Left hindlimb (tissue), 1 donor: ENCODE results near the gene PACSIN2.

Experiments used
- DNase-seq: peaks from one replicate; pipeline ENCODE4 v3.0.0-alpha.2; 2018

PACSIN2 gene

GRCh38 chr22:42878561-42879305 is 136.2 kb downstream of the PACSIN2 start:
- DNase-seq, result no peak

- no peak for DNase-seq
These were observed 137.2 kb downstream of the PACSIN2 start for GRCh38 chr22:42877597-42878340.

DNA sequence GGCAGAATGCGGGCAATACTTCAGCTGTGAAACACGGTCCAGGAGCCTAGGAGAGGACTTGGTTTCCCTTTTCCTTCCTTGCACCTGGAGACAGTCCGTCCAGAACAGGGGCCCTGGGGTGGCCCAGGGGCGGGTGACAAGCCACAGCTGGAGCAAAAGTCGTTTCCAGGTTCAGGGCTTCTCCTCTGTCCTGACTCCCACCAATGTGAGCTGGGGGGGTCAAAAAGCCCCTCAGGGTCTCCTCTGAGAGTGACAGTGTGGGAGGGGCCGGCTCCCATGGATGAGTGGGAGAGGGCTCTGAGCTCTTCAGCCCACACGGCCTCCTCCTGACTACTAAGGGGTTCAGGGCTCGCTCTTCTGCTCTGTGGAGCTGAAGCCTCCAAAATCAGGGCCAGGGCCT is 137.8 kb downstream of the PACSIN2 start:
- DNase-seq, result no peak

- no peak for DNase-seq
These were observed 138.9 kb downstream of the PACSIN2 start for GRCh38 chr22:42876041-42876440.

DNA sequence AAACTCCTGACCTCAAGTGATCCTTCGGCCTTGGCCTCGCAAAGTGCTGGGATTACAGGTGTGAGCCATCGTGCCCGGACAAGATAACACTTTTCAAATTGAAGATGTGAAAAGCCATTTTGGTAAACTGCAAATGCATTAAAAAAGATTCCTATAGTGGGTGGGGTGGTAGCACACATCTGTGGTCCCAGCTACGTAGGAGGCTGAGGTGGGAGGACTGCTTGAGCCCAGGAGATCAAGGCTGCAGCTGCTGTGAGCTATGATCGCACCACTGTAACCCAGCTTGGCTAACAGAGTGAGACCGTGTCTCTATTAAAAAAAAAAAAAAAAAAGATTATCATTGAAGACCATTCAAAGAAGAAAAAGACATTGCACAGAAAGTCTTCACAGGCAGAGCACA is 140.9 kb downstream of the PACSIN2 start:
- no peak for DNase-seq

DNA sequence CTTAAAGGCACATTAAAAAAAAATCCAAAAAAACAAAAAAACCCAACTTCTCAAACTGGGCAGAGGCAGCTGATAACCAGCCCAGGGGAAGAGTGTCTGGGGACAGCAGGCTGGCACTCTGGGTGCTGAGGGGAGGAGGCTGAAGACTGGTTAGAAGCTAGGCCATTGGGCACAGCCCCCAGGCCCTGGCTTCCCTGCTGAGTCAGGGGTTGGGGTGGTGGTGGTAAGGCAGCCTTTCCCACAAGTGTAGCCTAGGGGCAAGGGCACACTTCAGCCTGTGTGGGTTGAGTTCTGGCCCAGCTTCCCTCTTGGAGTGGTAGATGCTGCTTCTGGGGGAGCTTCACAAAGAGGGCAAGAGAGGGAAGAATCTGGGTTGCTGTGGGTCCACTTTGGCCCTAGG is 141.6 kb downstream of the PACSIN2 start:
- no peak for DNase-seq

GRCh38 chr22:42872821-42873220 is 142.1 kb downstream of the PACSIN2 start:
- no peak for DNase-seq

DNA sequence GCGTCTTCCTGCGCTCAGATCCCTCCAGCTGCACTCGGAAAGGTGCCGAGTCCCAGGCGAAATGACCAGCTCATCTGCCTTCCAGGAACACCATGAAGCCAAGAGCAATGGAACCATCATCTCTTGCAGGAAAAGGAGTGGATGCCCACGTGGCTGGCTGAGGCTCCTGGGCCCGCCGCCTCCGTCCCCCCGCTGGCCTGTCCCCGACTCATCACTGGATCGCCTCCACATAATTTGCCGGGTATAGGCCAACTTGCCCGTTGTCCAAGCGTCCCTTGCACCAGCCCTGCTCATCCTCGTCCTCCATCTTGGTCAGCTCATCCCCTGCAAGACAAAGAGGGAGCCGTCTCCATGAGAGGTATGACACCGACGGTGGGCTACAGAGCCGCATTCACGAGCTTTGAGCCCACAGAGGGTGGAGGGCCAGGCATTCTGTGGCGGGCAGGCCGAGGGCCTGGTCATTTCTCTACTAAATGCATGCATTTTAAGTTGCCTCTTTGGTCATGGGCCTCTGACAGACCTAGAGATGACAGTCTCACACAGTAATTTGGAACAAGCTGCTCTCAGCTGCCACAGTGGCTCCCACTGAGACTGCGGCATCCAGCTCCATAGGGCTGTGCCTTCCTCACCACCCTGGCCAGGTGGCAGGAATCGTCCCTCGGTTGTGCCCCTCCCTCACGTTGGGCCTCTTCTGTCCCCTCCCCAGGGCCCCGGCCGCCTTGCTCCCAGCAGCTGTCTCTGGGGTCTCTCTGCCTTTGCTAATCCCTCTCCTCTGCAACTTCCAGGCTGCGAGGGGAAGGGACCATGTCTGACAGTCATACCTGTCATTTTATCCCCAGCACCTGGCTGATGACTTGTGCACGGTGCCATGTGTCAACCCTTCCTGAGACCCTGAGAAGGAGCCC is 143.6 kb downstream of the PACSIN2 start:
- no peak for DNase-seq

- no peak for DNase-seq
These were observed 145.0 kb downstream of the PACSIN2 start for GRCh38 chr22:42869888-42870480.

GRCh38 chr22:42869463-42869862 is 145.5 kb downstream of the PACSIN2 start:
- DNase-seq, result no peak

DNA sequence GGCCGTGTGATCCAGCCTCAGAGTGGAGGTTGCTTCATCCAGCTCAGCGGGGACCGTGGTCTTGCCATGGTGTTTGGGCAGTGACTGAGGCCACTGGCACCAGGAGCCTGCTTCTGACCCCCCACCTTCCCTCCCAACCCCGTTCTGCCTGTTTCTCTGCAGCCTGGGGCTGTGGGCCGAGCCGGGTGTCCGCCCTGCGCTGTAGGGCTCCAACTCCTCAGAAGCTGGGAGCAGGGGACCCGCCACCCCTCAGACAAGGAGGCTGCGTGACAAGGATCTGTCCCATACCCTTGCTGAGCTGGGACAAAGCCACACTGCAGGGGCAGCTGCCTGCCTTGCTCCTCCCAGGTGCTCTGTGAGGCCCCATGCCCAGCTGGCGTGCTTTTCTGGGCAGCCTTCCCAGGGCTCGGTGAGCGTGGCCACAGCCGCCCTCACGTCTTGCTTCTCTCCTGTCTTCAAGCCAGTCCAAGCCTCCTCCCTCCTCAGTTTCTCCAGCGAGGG is 146.1 kb downstream of the PACSIN2 start:
- peak; percentile 83 for DNase-seq

DNA sequence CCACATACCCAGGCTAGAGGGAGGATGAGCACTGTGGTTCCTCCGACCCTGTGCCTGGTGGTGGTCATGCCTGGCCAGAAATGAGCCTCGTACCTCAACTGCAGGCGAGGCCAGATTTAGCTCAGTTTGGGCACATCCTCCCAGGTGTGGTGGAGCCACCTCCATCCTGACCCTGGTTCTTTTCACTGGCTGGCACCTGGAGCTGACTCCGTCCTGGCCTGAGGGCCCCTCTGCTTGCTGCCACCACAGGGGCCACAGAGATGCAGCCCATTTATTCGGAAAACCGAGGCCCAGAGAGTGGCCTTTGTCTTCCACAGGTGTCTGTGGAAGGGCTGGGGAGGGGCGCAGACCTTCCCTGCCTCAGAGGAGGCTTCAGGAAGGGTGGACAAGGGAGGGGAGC is 148.8 kb downstream of the PACSIN2 start:
- no peak for DNase-seq

GRCh38 chr22:42865536-42865935 is 149.4 kb downstream of the PACSIN2 start:
- DNase-seq, result no peak

DNA sequence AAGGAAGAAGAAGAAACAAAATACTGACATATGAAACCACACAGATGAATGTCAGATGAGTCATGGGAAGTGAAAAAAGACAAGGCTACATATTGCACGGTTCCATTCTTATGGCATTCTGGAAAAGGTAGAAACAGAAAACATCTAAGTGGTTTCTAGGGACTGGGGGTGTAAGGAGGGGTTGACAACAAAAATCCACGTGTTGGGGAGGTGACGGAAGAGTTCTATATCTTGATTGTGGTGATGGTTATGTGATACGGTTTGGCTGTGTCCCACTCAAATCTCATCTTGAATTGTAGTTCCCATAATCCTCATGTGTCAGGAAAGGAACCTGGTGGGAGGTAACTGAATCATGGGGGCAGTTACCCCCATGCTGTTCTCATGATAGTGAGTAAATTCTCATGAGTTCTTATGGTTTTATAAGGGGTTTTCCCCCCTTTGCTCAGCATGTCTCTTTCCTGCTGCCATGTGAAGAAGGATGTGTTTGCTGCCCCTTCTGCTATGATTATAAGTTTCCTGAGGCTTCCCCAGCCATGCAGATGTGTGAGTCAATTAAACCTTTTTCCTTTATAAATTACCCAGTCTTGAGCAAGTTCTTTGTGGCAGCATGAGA is 151.5 kb downstream of the PACSIN2 start:
- no peak for DNase-seq

DNA sequence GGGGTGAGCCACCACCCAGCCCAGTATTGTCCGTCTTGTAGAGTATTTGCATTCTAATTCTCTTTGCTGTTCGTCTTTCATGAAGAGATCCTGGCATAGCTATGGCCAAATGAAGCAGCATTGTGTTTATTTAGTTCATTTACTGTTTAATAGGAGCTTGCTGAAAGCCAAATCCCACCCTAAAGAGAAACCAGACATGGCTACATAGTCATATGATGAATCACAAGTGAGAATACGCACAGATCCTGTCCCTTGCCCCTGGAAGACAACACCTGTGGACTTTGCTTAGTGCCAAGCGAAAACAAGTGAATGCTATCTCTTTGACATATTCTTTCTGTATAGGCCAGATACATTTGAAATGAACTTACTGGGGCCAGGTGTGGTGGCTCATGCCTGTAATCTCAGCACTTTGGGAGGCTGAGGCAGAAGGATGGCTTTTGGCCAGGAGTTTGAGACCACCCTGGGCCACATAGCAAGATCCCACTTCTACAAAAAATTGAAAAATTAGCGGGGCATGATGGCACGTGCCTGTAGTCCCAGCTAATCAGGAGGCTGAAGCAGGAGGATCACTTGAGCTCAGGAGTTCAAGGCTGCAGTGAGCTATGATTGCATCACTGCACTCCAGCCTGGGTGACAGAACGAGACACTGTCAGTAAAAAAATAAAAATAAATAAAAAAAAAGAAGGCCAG is 152.8 kb downstream of the PACSIN2 start:
- DNase-seq, result no peak

GRCh38 chr22:42860968-42861367 is 154.0 kb downstream of the PACSIN2 start:
- DNase-seq, result no peak

DNA sequence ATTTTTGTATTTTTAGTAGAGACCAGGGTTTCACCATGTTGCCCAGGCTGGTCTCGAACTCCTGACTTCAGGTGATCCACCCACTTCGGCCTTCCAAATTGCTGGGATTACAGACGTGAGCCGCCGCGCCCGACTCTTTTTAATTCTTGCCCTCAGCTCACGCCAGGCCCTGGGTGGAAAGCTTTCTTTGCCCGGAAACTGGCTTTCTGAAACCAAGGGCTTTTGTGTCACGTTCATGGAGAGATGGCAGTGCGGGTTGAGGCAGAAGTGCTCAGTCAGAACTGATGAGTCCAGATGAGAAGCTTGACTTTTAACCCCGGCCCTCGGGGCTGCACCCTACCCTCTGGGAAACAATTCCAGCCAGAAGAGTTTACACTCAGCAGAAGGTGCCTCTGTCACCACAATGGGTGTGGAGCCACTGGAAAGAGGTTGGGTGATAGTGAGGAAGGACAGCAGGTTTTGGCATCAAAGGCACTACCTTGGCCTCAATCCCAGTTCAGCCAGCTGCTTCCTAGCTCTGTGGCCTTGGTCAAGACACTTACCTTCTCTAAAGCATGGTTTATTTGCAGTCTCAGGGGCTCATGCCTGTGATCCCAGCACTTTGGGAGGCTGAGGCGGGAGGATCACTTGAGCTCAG is 157.0 kb downstream of the PACSIN2 start:
- no peak for DNase-seq

DNA sequence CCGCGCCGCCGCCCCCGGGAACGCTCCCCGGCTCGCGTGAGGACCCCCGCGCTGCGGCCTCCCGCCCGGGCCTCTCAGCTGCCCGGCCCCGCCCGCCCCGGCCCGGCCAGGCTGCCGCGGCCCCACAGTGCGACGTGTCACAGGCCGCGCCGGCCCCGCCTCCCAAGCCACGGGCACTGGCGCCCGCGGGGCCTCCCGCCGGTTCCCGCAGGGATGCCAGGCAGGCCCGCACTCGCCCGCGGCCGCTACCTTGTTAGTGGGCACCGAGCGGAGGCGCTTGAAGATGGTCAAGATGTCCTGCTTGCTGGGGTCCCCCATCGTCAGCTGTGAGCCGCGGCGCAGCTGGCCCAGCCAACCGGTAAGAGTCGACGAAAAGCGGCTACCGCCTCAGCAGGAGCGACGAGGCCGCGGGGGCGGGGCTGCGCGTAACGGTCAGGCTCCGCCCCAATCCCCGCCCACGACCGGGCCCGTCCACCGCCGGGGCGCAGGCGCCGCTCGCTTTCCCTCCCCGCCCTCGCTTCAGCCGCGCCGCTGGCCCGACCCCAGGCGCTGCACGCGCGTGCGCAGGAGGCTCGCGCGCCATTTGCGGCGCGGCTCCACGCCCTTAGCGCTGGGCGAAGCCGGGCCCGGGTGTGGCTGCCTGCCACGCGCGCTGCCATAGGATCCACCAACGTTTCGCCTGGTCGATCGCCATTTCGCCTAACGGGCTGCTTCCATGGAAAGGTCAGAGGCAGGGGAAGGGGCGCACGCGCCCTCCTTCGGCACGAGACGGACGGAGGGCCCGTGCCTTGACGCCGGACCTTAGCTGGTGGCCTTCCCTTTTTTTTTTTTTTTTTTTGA is 157.9 kb downstream of the PACSIN2 start, which contains the start of gene ARFGAP3:
TSS of gene ARFGAP3 (minus strand) at position 409 of the 840 bp plus-strand sequence. CDS start at position 318, 91 bp downstream.
- DNase-seq, result peak; percentile 97

GRCh38 chr22:42856179-42856864 is 158.6 kb downstream of the PACSIN2 start:
- no peak for DNase-seq
